ENCODE measurements around the gene TSHZ3. TPM values are rescaled to one million over a fixed set of nuclear protein-coding genes. Genes with fewer than 3 reads are reported as not detected.

Gene TSHZ3
- total and polyA plus RNA-seq, 7 donors, result 0.53 to 6.7 (median 2.2) TPM

GRCh38 chr19:31318790-31319425 lies 30.3 kb downstream of the TSHZ3 start:
- intact Hi-C loops (cut with DNase I), result no loop called here
- peaks cover 13% of the 10 kb centered on the region for H3K4me1 ChIP-seq
- H3K9me3 ChIP-seq, result no peaks in the 10 kb centered on the region
- ATAC-seq (no peak), DNase-seq (no peak)
- H3K36me3 ChIP-seq (ENCODE audit: insufficient read depth in 1 of 2, low read depth in 1 of 2), result no peaks in the 10 kb centered on the region
- no peak for TF ChIP-seq CTCF (IDR thresholded peaks at IDR 0.05)
- 51 to 57% (median 53%) methylated on average over 6 of the region's 6 CpGs for WGBS, 3 donors
- peaks cover 0 to 6% (median 0%) of the 10 kb centered on the region in 3 donors for H3K27me3 ChIP-seq (ENCODE audit: insufficient read depth in 3 of 3, low read length in 2 of 3)
- no peak overlapping the region for H3K27ac ChIP-seq
- H3K4me3 ChIP-seq, result no peak overlapping the region

GRCh38 chr19:31317570-31317969 lies 31.7 kb downstream of the TSHZ3 start:
- TF ChIP-seq CTCF (IDR thresholded peaks at IDR 0.05), result no peak
- Histone ChIP-seq H3K27ac (peak overlapping the region; percentile 58), H3K36me3 (ENCODE audit: insufficient read depth in 1 of 2, low read depth in 1 of 2) (no peaks in the 10 kb centered on the region), H3K4me1 (peaks cover 13% of the 10 kb centered on the region), H3K9me3 (no peaks in the 10 kb centered on the region), H3K4me3 (no peak overlapping the region), H3K27me3 (ENCODE audit: insufficient read depth in 3 of 3, low read length in 2 of 3) (peaks cover 0 to 6% (median 0%) of the 10 kb centered on the region in 3 donors)
- peak in 1 of 4 donors; percentile 13 for ATAC-seq
- 20 to 34% (median 26%) methylated on average over 11 of the region's 11 CpGs for WGBS, 3 donors
- no peak for DNase-seq
- intact Hi-C loops (cut with DNase I), result no loop called here

- no peak for TF ChIP-seq CTCF (IDR thresholded peaks at IDR 0.05)
- DNase-seq (no peak), ATAC-seq (peak in 1 of 4 donors; percentile 27)
- no peaks in the 10 kb centered on the region for H3K36me3 ChIP-seq (ENCODE audit: insufficient read depth in 1 of 2, low read depth in 1 of 2)
- no peak overlapping the region for H3K4me3 ChIP-seq
- 27 to 42% (median 33%) methylated on average over 6 of the region's 6 CpGs for WGBS, 3 donors
- peaks cover 0 to 6% (median 0%) of the 10 kb centered on the region in 3 donors for H3K27me3 ChIP-seq (ENCODE audit: insufficient read depth in 3 of 3, low read length in 2 of 3)
- intact Hi-C loops (cut with DNase I), result no loop called here
- H3K27ac ChIP-seq, result peak overlapping the region; percentile 58
- H3K4me1 ChIP-seq, result peaks cover 13% of the 10 kb centered on the region
- H3K9me3 ChIP-seq, result no peaks in the 10 kb centered on the region
Observed at GRCh38 chr19:31317093-31317492, 32.1 kb downstream of the TSHZ3 start.

- no peak for TF ChIP-seq CTCF (IDR thresholded peaks at IDR 0.05)
- Histone ChIP-seq H3K36me3 (ENCODE audit: insufficient read depth in 1 of 2, low read depth in 1 of 2) (no peaks in the 10 kb centered on the region), H3K9me3 (no peaks in the 10 kb centered on the region), H3K4me3 (peak overlapping the region; percentile 7), H3K27me3 (ENCODE audit: insufficient read depth in 3 of 3, low read length in 2 of 3) (peaks cover 0 to 6% (median 0%) of the 10 kb centered on the region in 3 donors), H3K27ac (peak overlapping the region; percentile 58), H3K4me1 (peaks cover 13% of the 10 kb centered on the region)
- 19 to 37% (median 27%) methylated on average over 12 of the region's 12 CpGs for WGBS, 3 donors
- ATAC-seq (peak in 3 of 4 donors; percentile 60 to 75 (median 73)), DNase-seq (peak in 1 of 2 donors; percentile 50)
- intact Hi-C loops (cut with DNase I), result no loop called here
Observed at GRCh38 chr19:31316201-31316951, 32.9 kb downstream of the TSHZ3 start.

Measured in psoas muscle (tissue), 8 donors.